Ovary (tissue), 9 donors: Measurements from ENCODE around the gene SRC. TPM values are rescaled to one million over a fixed set of nuclear protein-coding genes. Genes with fewer than 3 reads are reported as not detected.
A peak's percentile ranks its signal among the peaks of the same experiment; 100 is the strongest.

Source experiments
- DNase-seq, 5 donors: peaks; one replicate each; pipeline ENCODE4 v3.0.0-alpha.2; 2019 to 2020
- H3K27ac ChIP-seq, 2 donors: fragments of 200-600 bp; one replicate each; pipeline versions ENCODE4 v1.5.1 to v1.8.0; 2019 to 2022
- H3K27me3 ChIP-seq: fragments of 200-600 bp; one replicate; pipeline ENCODE4 v1.8.0; 2022
- H3K36me3 ChIP-seq: fragments of 200-600 bp; sonication (generic); one replicate; pipeline ENCODE4 v1.5.1; 2019
- H3K4me1 ChIP-seq: one replicate; pipeline ENCODE4 v1.8.1; 2013; ENCODE audit warnings: mild to moderate bottlenecking, moderate library complexity; ENCODE audit not compliant: insufficient read depth
- H3K4me3 ChIP-seq: fragments of 200-600 bp; sonication (generic); one replicate; pipeline ENCODE4 v1.5.1; 2017
- H3K9me3 ChIP-seq, 2 donors: fragments of 200-600 bp in 1 of 2; sonication (generic) in 1 of 2; one replicate each; pipeline versions ENCODE4 v1.5.1 to v1.8.1; 2013 to 2019; ENCODE audit warnings: mild to moderate bottlenecking in 1 of 2, moderate library complexity in 1 of 2
- CTCF ChIP-seq, 3 donors: fragments of 450-650 bp in 2 of 3; fragments of 200-600 bp in 1 of 3; IDR thresholded peaks; one replicate each; pipeline versions ENCODE4 v1.5.1 to v1.8.0; 2016 to 2022; ENCODE audit warnings: antibody characterized with exemption in 3 of 3, mild to moderate bottlenecking in 1 of 3
- EP300 ChIP-seq: sonication (generic); formaldehyde crosslinking; IDR thresholded peaks from one replicate; pipeline ENCODE4 v1.6.1; 2017; ENCODE audit warnings: antibody characterized with exemption
- POLR2A ChIP-seq: fragments of 450-650 bp; IDR thresholded peaks from one replicate; pipeline ENCODE4 v1.6.1; 2017; ENCODE audit warnings: antibody characterized with exemption, mild to moderate bottlenecking, moderate library complexity
- whole genome bisulfite sequencing, 3 donors: extraction: QIAGEN DNeasy Blood & Tissue Kit in 1 of 3; methylation state at CpG; one replicate each; pipeline versions ENCODE4 v1.1.5 to v1.1.7; 2013 to 2017; 5-methylcytosine and 5-hydroxymethylcytosine counted together
- intact Hi-C, 4 donors: fragments of 100-400 bp; cut with DNase I; formaldehyde crosslinking; loops; one replicate each; pipeline versions ENCODE4 v1.11.0 to v1.15.1; 2022 to 2023
- polyA plus RNA-seq, 2 donors: library from polyadenylated mRNA; stranded (reverse); fragments of 200-250 nt in 1 of 2; fragments of 350-450 nt in 1 of 2; fragmentation: Illumina TruSeq in 1 of 2; extraction: RNeasy Lipid Tissue Mini Kit (QIAGEN cat#74804) in 1 of 2; gene quantifications; one replicate each; pipeline ENCODE4 v1.2.3, GENCODE V29; 2013 to 2014
- total RNA-seq, 7 donors: library from RNA; depleted of rRNA in 2 of 7; stranded (reverse); fragments of >200 nt in 2 of 7; fragmentation: NEBNext Ultra II Directional in 3 of 7; extraction: Animal tissue kit (Norgen Biotek cat#: 25700) in 3 of 7; gene quantifications; one replicate each; pipeline versions ENCODE4 v1.1.0 to v1.2.4, GENCODE V29; 2016 to 2023
- donor health status: DM: no; HTN: no; CAD: no; lungs with moderate emphysema.
- donor health status: DM: no; HTN: no; CAD: no.
- donor health status: Bipolar disorder and iron deficiency.
- donor health status: DM: yes; HTN: yes; CAD: no.
- donor health status: DM: no; HTN: no; CAD: no.
- donor health status: DM: yes; HTN: yes; CAD: no.

SRC gene
- total and polyA plus RNA-seq, 9 donors, result 17.0 to 72.7 (median 34.7) TPM

GRCh38 chr20:37346236-37346534, 245 bp downstream of the SRC start:
- WGBS, 3 donors, result 1 to 20% methylated on average over 1 to 34 of the region's 35 CpGs; no CpG with 5 or more reads in 1 of the 3 donors
- Histone ChIP-seq H3K27me3 (no peaks in the 10 kb centered on the region), H3K4me1 (peaks cover 5% of the 10 kb centered on the region), H3K4me3 (peak overlapping the region; percentile 81), H3K9me3 (no peaks in the 10 kb centered on the region), H3K27ac (peak overlapping the region; percentile 89 to 95), H3K36me3 (no peaks in the 10 kb centered on the region)
- TF ChIP-seq POLR2A, result no peak
- TF ChIP-seq CTCF (IDR thresholded peaks at IDR 0.05), result no peak
- TF ChIP-seq EP300, result no peak
- intact Hi-C loops, result loop anchor here in 1 of 4 donors (10.0 kb wide), 1 partner anchor 51 kb away; no protein-coding TSS in a partner anchor
- DNase-seq, result peak in 2 of 5 donors; percentile 44 to 67

- Histone ChIP-seq H3K4me1 (peaks cover 5% of the 10 kb centered on the region), H3K9me3 (no peaks in the 10 kb centered on the region), H3K27ac (peak overlapping the region; percentile 89 to 95), H3K36me3 (no peaks in the 10 kb centered on the region), H3K4me3 (peak overlapping the region; percentile 81), H3K27me3 (no peaks in the 10 kb centered on the region)
- TF ChIP-seq POLR2A (no peak), EP300 (no peak), CTCF (IDR thresholded peaks at IDR 0.05) (no peak)
- intact Hi-C loops, result loop anchor here in 1 of 4 donors (10.0 kb wide), 1 partner anchor 52 kb away; no protein-coding TSS in a partner anchor
- peak in 3 of 5 donors; percentile 40 to 65 (median 58) for DNase-seq
- WGBS, 3 donors, result 4 to 19% methylated on average over 4 to 22 of the region's 22 CpGs; no CpG with 5 or more reads in 1 of the 3 donors
These were observed 801 bp downstream of the SRC start for GRCh38 chr20:37346535-37347346.

- Histone ChIP-seq H3K4me1 (peaks cover 5% of the 10 kb centered on the region), H3K27me3 (no peaks in the 10 kb centered on the region), H3K4me3 (peak overlapping the region; percentile 81), H3K27ac (peak overlapping the region; percentile 89 to 95), H3K36me3 (no peaks in the 10 kb centered on the region), H3K9me3 (no peaks in the 10 kb centered on the region)
- intact Hi-C loops, result loop anchor here in 1 of 4 donors (10.0 kb wide), 1 partner anchor 53 kb away; no protein-coding TSS in a partner anchor
- TF ChIP-seq POLR2A, result no peak
- no peak for TF ChIP-seq CTCF (IDR thresholded peaks at IDR 0.05)
- no peak for TF ChIP-seq EP300
- 81 to 91% (median 87%) methylated on average over 7 of the region's 7 CpGs for WGBS, 3 donors
- no peak for DNase-seq
These were observed 1.4 kb downstream of the SRC start for GRCh38 chr20:37347347-37347823.

GRCh38 chr20:37347891-37348791, 2.2 kb downstream of the SRC start:
- 63 to 76% (median 71%) methylated on average over 11 of the region's 11 CpGs for WGBS, 3 donors
- H3K4me1 ChIP-seq, result peaks cover 5% of the 10 kb centered on the region

More at GRCh38 chr20:37347891-37348791, 2.2 kb downstream of the SRC start:
- intact Hi-C loops, result loop anchor here in 1 of 4 donors (10.0 kb wide), 1 partner anchor 53 kb away; no protein-coding TSS in a partner anchor
- peak in 1 of 5 donors; percentile 35 for DNase-seq
- Histone ChIP-seq H3K9me3 (no peaks in the 10 kb centered on the region), H3K36me3 (no peaks in the 10 kb centered on the region), H3K27ac (no peak overlapping the region), H3K27me3 (no peaks in the 10 kb centered on the region), H3K4me3 (no peak overlapping the region)
- TF ChIP-seq POLR2A, result no peak
- no peak for TF ChIP-seq EP300
- no peak for TF ChIP-seq CTCF (IDR thresholded peaks at IDR 0.05)
